H1 (cell line): ENCODE results near the gene CABCOCO1.

Experiments
- BACH1 ChIP-seq: IDR thresholded peaks from 2 replicates; pipeline ENCODE4 v1.6.1; 2012; ENCODE audit warnings: low read length, improper control_type of control experiment
- EZH2 ChIP-seq: fragments of 200-600 bp; sonication (generic); IDR thresholded peaks from 2 replicates; pipeline ENCODE4 v1.7.1; 2012; ENCODE audit warnings: low read depth, mild to moderate bottlenecking, moderate library complexity, low read length, inconsistent platforms; ENCODE audit not compliant: severe bottlenecking
- GABPA ChIP-seq: IDR thresholded peaks from 2 replicates; pipeline ENCODE4 v1.6.1; 2011; ENCODE audit warnings: mild to moderate bottlenecking, low read length, moderate library complexity, borderline replicate concordance; ENCODE audit not compliant: insufficient read depth
- JUND ChIP-seq: IDR thresholded peaks from 2 replicates; pipeline ENCODE4 v1.6.1; 2011; ENCODE audit warnings: mild to moderate bottlenecking, improper control_type of control experiment, low read length
- POLR2A ChIP-seq, 2 experiments: IDR thresholded peaks; 1 replicate in 1 of 2; 2 replicates in 1 of 2; pipeline ENCODE4 v1.6.1; 2011; ENCODE audit warnings: low read depth in 2 of 2, low read length in 2 of 2, mild to moderate bottlenecking in 2 of 2; ENCODE audit errors: control extremely low read depth in 1 of 2
- POLR2AphosphoS5 ChIP-seq: IDR thresholded peaks from 2 replicates; pipeline ENCODE4 v1.6.1; 2011; ENCODE audit warnings: low read depth, low read length
- RAD21 ChIP-seq, 2 experiments: IDR thresholded peaks in 1 of 2; conservative IDR thresholded peaks in 1 of 2; 2 replicates each; pipeline ENCODE4 v1.6.1; 2011; ENCODE audit warnings: low read depth in 2 of 2, low read length in 2 of 2, improper control_type of control experiment in 1 of 2, inconsistent platforms in 1 of 2, mild to moderate bottlenecking in 1 of 2, moderate library complexity in 1 of 2
- RFX5 ChIP-seq: IDR thresholded peaks from 2 replicates; pipeline ENCODE4 v1.6.1; 2011; ENCODE audit warnings: low read depth, low read length, improper control_type of control experiment, borderline replicate concordance
- RNF2 ChIP-seq: fragments of 200-900, 300-1000 bp; sonication (generic); IDR thresholded peaks from 2 replicates; pipeline ENCODE4 v1.7.1; 2016; ENCODE audit warnings: borderline replicate concordance, low read depth, mild to moderate bottlenecking, antibody characterized with exemption, low read length; ENCODE audit not compliant: poor library complexity, severe bottlenecking; ENCODE audit errors: missing control alignments
- TAF1 ChIP-seq: IDR thresholded peaks from 2 replicates; pipeline ENCODE4 v1.6.1; 2011; ENCODE audit warnings: mild to moderate bottlenecking, low read depth, low read length
- TAF7 ChIP-seq: optimal IDR thresholded peaks from 2 replicates; pipeline ENCODE3; 2011; ENCODE audit warnings: low read depth, mild to moderate bottlenecking, inconsistent platforms, low read length, moderate library complexity, borderline replicate concordance
- ZNF274 ChIP-seq: IDR thresholded peaks from 2 replicates; pipeline ENCODE4 v1.7.0; 2012; ENCODE audit warnings: low read length, borderline replicate concordance; ENCODE audit errors: extremely low read depth
- TF ChIP-seq, protein P1 (sequence below), 3 experiments: IDR thresholded peaks; 1 replicate in 2 of 3; 2 replicates in 1 of 3; pipeline versions ENCODE4 v1.5.1 to v1.6.1; 2011; ENCODE audit warnings: low read length in 3 of 3, mild to moderate bottlenecking in 3 of 3, inconsistent platforms in 2 of 3, low read depth in 1 of 3, moderate library complexity in 1 of 3; ENCODE audit not compliant: insufficient read depth in 1 of 3; ENCODE audit errors: control extremely low read depth in 1 of 3

DNA sequence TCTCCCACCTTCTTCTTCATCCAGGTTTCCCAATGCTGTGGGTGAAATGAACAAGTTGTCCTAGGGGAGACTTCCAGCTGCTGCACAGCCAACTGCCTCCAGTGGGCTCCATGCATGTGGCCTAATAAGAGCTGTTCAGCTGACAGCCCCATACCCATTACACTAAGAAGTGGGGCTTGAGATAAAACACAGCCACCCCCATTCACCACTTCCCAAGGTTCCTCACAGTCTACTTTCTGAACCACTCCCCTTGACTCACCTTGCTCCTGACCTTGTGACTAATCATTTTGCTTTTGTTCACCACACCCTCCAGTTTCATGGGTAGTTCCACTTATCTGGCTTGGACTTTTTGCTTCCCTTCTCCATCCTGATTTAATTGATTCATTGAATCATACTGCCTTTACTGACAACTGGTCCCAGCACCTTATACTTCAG, 119.3 kb downstream of the CABCOCO1 start:
- TF ChIP-seq TAF7 (no peak), POLR2A (IDR thresholded peaks at IDR 0.05; ENCODE audit: control extremely low read depth in 1 of 2, low read depth in 2 of 2, low read length in 2 of 2) (no peak), JUND (no peak), RFX5 (no peak), ZNF274 (no peak), TAF1 (no peak), RAD21 (IDR thresholded peaks at IDR 0.05 in 1 of 2, conservative IDR thresholded peaks at IDR 0.05 in 1 of 2; ENCODE audit: low read depth in 2 of 2, low read length in 2 of 2) (no peak), RNF2 (no peak), POLR2AphosphoS5 (no peak), BACH1 (no peak), EZH2 (no peak), GABPA (no peak)
- TF ChIP-seq, protein P1, sequence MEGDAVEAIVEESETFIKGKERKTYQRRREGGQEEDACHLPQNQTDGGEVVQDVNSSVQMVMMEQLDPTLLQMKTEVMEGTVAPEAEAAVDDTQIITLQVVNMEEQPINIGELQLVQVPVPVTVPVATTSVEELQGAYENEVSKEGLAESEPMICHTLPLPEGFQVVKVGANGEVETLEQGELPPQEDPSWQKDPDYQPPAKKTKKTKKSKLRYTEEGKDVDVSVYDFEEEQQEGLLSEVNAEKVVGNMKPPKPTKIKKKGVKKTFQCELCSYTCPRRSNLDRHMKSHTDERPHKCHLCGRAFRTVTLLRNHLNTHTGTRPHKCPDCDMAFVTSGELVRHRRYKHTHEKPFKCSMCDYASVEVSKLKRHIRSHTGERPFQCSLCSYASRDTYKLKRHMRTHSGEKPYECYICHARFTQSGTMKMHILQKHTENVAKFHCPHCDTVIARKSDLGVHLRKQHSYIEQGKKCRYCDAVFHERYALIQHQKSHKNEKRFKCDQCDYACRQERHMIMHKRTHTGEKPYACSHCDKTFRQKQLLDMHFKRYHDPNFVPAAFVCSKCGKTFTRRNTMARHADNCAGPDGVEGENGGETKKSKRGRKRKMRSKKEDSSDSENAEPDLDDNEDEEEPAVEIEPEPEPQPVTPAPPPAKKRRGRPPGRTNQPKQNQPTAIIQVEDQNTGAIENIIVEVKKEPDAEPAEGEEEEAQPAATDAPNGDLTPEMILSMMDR (IDR thresholded peaks at IDR 0.05; ENCODE audit: control extremely low read depth in 1 of 3, insufficient read depth in 1 of 3, low read depth in 1 of 3, low read length in 3 of 3) = no peak
